HAP-1 (cell line): ENCODE measurements around the gene WT1.
A peak's percentile ranks its signal among the peaks of the same experiment; 100 is the strongest.
"Not testable (repeated sequence)": the region's sequence is repeated elsewhere in the genome, so short reads cannot be mapped to it uniquely, and the experiment has no call there.

Source experiments
- DNase-seq, 2 experiments: peaks; one replicate each; pipeline ENCODE4 v3.0.0-alpha.2; 2016 to 2020; ENCODE audit warnings: low spot score in 2 of 2
- H3K27me3 ChIP-seq: fragments of 250-450 bp; sonication (Bioruptor Pico); 2 replicates; pipeline ENCODE4 v1.5.1; 2020; ENCODE audit warnings: low read depth, mild to moderate bottlenecking, moderate library complexity
- H3K36me3 ChIP-seq: fragments of 250-450 bp; sonication (Bioruptor Pico); replicated peaks from 2 replicates; pipeline ENCODE4 v1.5.1; 2020; ENCODE audit warnings: mild to moderate bottlenecking
- H3K4me1 ChIP-seq: fragments of 250-450 bp; sonication (Bioruptor Pico); 2 replicates; pipeline ENCODE4 v1.5.1; 2020; ENCODE audit warnings: mild to moderate bottlenecking
- H3K4me3 ChIP-seq: fragments of 250-450 bp; sonication (Bioruptor Pico); 2 replicates; pipeline ENCODE4 v1.5.1; 2020; ENCODE audit warnings: mild to moderate bottlenecking, moderate library complexity
- H3K9me3 ChIP-seq: fragments of 250-450 bp; sonication (Bioruptor Pico); 2 replicates; pipeline ENCODE4 v1.5.1; 2020; ENCODE audit warnings: mild to moderate bottlenecking, moderate library complexity
- in situ Hi-C: fragments of 300-500 bp; cut with MboI; formaldehyde crosslinking; loops from 3 replicates; pipeline ENCODE4 v1.14.3; 2020; ENCODE audit warnings: low sequenced_read_pairs, inconsistent platforms, mixed read lengths

Gene WT1

DNA sequence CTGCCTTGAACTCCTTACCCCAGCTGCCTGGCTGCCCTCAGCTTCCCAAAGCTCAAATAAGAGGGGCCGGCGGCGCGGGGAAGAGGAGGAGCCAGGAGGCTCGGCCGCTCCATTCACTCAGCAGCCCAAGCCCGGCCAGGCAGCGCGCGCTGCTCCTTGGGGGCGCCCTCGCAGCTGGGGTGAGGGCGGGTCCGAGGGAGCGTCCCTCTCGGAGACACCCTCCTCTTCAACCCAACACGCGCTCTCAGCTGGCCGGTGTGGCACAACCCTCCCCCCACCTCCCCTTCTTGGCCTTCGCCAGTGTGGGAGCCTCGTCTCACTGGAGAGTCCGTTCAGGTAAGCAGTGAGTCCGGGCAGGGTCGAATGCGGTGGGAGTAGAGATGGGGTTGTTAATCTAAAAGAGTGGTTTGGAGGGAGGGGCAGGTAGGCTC is at the start of gene WT1:
Gene WT1, minus strand, starts transcription at position 29 of the 431 bp plus-strand sequence.
- Histone ChIP-seq H3K4me1 (peaks cover 9% of the 10 kb centered on the region; the same call in 1 of the 2 replicates), H3K27me3 (no peaks in the 10 kb centered on the region), H3K4me3 (peak within 1 kb of the TSS; percentile 59), H3K9me3 (peaks cover 3% of the 10 kb centered on the region; the same call in 1 of the 2 replicates), H3K36me3 (peaks cover 7% of the 10 kb centered on the region)
- in situ Hi-C loops = no loop called here
- DNase-seq = peak; percentile 63 to 87

DNA sequence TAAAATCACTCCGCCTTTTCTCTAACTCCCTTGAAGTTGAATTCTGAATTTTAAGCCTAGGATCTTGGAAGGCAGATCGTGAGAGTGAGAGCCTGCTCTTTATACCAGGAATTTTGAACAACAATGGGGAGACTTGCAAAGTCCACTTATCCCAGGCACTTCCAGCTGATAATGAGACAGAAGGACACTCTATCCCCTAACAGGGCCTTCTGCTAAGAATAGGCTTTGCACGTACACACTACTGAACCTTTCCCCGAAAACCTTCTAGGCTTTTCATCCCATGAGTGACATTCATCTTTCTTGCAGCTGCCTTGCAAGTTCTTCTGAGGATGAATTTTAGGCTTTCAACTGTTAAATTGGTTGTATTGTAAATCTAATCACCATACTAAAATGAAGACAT is 44.0 kb upstream of the WT1 start:
- no peaks in the 10 kb centered on the region for H3K27me3 ChIP-seq
- H3K4me3 ChIP-seq = no peak overlapping the region
- DNase-seq = peak; percentile 49 to 65
- no peaks in the 10 kb centered on the region for H3K9me3 ChIP-seq
- in situ Hi-C loops = no loop called here
- H3K4me1 ChIP-seq = peaks cover 20% of the 10 kb centered on the region
- no peaks in the 10 kb centered on the region for H3K36me3 ChIP-seq

DNA sequence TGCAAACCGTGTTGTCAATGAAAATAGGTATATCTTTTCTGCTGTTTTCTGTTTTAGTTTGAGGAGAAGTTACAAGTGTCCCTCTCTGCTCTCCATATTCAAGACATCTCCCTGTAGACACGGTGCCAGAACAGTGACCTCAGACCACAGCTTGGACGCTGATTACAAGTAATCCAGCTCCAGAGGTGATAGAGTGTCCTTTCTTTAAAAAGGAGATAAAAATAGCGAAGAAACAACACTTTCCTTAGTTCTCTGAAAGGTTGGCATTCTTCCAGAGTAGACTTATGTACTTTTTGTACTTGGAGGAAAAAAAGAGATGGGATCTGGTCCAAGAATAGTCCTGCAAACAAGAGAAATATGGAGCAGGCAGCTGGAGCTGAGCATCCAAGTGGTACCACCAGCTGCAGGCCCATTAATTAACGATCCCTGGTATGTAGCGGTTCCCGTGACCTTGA is 43.0 kb upstream of the WT1 start:
- no peaks in the 10 kb centered on the region for H3K9me3 ChIP-seq
- peaks cover 20% of the 10 kb centered on the region for H3K4me1 ChIP-seq
- in situ Hi-C loops = no loop called here
- no peaks in the 10 kb centered on the region for H3K36me3 ChIP-seq
- peak in 1 of 2 experiments; percentile 27 for DNase-seq
- H3K27me3 ChIP-seq = no peaks in the 10 kb centered on the region
- H3K4me3 ChIP-seq = no peak overlapping the region

DNA sequence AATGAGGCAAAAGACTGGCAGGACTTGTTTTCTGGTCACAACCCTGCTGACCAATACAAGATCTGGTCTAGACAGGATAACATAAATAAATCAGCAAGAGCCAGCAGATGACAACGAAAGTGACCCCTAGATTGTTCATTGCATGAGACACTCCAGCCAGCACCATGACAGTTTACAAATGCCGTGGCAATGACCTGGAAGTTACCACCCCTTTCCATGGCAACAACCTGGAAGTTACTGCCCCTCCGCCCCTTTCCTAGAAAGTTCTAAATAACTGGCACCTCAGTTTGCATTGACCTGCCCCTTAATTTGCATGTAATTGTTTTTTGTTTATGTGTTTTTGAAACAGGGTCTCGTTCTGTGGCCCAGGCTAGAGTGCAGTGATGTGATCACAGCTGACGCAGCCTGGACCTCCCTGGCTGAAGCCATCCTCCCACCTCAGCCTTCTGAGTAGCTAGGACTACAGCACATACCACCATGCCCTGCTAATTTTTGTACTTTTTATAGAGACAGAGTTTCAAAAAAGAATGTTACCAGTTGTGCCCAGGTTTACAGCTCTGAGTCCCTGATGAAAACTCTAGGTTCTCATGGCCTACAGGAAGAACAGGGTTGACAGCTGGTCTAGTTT is 38.1 kb upstream of the WT1 start:
- H3K36me3 ChIP-seq = no peaks in the 10 kb centered on the region
- H3K9me3 ChIP-seq = no peaks in the 10 kb centered on the region
- peaks cover 5% of the 10 kb centered on the region for H3K4me1 ChIP-seq
- in situ Hi-C loops = no loop called here
- DNase-seq = no peak
- H3K27me3 ChIP-seq = no peaks in the 10 kb centered on the region
- H3K4me3 ChIP-seq = no peak overlapping the region

DNA sequence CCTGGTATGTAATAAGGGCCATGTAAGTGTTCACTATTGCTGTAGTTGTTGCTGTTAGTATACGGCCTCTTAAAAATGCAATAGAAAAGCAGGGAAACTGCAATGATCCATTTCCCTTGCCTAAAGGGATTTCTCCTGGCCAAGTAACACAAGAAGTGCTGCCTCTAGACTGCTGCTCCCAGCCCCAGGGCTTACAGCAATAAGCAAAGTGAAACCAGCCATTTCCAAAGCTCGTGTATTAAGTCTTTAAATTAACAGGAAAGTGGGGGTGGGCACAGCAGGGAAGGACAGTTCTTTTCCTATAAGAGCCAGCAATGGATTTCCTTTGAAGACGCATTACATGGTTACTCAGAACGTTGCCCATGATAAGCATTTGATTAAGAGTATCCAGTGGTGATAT is 36.9 kb upstream of the WT1 start:
- H3K36me3 ChIP-seq = no peaks in the 10 kb centered on the region
- in situ Hi-C loops = no loop called here
- no peaks in the 10 kb centered on the region for H3K27me3 ChIP-seq
- no peaks in the 10 kb centered on the region for H3K9me3 ChIP-seq
- H3K4me3 ChIP-seq = no peak overlapping the region
- DNase-seq = no peak
- no peaks in the 10 kb centered on the region for H3K4me1 ChIP-seq

DNA sequence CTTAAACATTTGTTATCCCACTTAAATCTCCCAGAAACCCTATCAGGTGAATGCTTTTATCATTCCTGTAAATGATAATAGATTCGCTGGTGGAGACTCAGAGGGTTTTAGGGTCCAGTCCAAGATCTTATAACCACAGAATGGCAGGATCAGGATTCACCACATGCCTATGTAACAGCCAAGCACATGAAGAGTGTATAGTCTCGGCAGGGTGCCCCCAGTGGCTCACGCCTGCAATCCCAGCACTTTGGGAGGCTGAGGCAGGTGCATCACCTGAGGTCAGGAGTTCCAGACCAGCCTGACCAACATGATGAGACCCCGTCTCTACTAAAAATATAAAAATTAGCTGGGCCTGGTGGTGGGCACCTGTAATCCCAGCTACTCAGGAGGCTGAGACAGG is 36.2 kb upstream of the WT1 start:
- H3K9me3 ChIP-seq, H3K36me3 ChIP-seq, DNase-seq, in situ Hi-C loops, H3K27me3 ChIP-seq, H3K4me3 ChIP-seq, H3K4me1 ChIP-seq: not testable (repeated sequence)

DNA sequence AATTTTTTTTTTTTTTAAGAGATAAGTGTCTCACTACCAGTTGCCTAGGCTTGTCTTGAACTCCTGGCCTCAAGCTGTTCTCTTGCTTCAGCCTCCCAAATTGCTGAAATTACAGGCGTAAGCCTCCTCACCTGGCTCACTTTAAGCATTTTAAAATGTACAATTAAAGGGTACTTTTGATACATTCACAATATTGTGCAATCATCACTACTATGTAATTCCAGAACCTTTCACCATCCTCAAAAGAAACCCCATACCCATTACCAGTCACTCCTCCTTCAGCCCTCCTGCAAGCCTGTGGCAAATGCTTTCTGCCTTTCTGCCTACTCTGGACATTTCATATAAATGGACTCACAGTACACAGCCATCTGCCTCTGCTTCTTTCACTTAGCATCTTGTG is 34.5 kb upstream of the WT1 start:
- Histone ChIP-seq H3K4me1 (no peaks in the 10 kb centered on the region), H3K27me3 (no peaks in the 10 kb centered on the region), H3K36me3 (no peaks in the 10 kb centered on the region), H3K4me3 (no peak overlapping the region), H3K9me3 (no peaks in the 10 kb centered on the region)
- in situ Hi-C loops = no loop called here
- no peak for DNase-seq

DNA sequence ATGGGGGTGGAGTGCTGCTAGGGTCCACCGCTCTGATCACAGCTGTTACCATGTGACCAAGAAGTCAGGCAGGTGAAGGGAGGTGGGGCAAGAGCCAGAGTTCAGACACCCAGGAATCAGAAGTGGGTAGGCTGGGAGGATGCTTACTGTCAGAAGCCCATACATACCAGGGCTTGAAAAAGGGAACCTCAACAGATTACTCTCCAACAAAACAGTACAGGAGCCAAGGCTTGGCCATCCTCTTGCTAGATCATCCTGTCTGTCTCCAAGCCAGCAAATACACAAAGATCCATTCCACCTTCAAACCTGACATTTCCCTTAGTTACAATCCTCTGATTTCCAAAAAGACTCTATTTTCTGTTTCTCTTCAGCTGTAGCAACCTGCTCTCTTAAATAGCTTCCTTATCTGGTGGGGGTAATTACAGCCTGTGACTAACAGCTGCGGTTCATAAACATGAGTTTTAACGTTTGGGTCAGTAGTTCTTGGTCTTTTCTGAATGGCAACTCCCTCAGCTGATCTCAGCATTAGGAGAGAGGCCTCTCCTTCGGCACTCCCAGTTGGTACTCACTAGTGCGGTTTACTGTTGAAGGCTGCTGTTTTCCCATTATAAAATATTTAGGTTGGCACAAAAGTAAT is 31.1 kb upstream of the WT1 start:
- no peaks in the 10 kb centered on the region for H3K27me3 ChIP-seq
- no peak overlapping the region for H3K4me3 ChIP-seq
- H3K4me1 ChIP-seq = no peaks in the 10 kb centered on the region
- in situ Hi-C loops = no loop called here
- H3K36me3 ChIP-seq = no peaks in the 10 kb centered on the region
- H3K9me3 ChIP-seq = no peaks in the 10 kb centered on the region; the same call in 1 of the 2 replicates
- DNase-seq = no peak

DNA sequence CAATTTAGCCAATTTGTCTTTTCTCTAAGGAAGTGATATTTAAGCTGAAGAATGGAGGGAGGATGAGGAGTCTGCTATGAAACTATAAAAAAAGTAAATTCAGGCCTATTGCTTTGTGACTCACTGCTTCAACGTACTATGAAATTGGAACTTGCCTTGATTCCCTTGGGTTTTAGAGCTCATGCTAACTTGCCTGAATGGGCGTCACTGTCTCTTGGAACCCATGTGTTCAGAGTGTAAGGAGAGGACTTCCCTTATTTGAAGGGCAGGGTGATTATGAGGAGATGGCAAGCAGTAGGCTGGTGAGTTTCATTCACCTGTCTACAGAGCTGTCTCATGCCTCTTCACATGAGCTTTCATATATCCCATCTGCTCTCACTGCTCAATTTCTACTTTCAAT is 28.7 kb upstream of the WT1 start:
- no peak for DNase-seq
- H3K4me3 ChIP-seq = no peak overlapping the region
- H3K36me3 ChIP-seq = no peaks in the 10 kb centered on the region
- in situ Hi-C loops = no loop called here
- H3K27me3 ChIP-seq = no peaks in the 10 kb centered on the region
- H3K4me1 ChIP-seq = no peaks in the 10 kb centered on the region
- H3K9me3 ChIP-seq = no peaks in the 10 kb centered on the region; the same call in 1 of the 2 replicates

DNA sequence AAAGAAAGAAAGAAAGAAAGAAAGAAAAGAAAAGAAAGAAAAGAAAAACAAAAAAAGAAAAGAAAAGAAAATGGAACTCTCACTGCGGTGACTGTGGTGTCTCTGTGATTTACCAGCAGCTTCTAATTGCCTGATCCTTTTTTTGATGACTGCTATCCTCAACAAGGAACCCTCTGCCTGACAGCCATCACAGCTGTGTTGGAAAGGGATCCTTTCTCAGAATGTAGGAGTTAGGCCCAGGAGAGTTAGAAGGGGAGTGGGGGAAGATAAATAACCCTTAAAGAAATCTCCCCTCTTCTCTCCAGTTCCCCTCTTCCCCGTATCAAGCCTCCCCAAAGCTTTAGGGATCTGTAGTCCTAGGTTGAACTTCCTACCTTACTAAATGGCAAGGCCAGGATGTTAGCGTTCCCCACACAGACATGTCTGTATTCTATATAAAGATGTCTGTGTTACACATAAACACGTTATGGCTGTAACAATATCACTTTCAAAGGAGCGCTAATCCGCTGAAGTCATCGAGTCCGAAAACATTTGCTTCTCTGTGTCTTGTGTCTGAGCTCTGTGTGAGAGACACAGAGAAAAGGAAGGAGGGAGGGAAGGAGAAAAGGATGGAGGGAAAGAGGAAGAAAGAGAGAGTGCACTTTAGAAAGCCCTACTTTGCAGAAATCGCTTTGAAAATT is 26.8 kb upstream of the WT1 start:
- Histone ChIP-seq H3K4me3 (no peak overlapping the region), H3K4me1 (no peaks in the 10 kb centered on the region), H3K27me3 (no peaks in the 10 kb centered on the region), H3K9me3 (no peaks in the 10 kb centered on the region; the same call in 1 of the 2 replicates), H3K36me3 (no peaks in the 10 kb centered on the region)
- DNase-seq = no peak
- in situ Hi-C loops = no loop called here

DNA sequence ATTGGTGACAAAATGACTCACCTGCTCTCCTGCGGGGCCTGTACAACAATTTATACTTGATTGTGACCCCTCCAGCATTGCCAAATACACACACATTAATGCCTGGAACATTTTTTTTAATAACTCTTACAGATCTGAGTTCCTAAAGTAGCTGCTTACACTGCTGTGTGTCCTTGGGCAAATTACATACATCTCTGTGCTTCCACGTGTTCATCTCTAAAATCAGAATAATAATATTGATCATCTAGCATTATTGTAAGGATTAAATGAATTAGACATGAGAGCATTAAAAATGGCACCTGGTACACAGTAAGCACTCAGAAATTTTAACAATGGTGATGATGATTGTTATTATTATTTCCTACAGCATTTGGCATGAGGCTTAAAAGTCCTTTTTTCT is 21.5 kb upstream of the WT1 start:
- H3K4me3 ChIP-seq = no peak overlapping the region
- in situ Hi-C loops = no loop called here

DNA sequence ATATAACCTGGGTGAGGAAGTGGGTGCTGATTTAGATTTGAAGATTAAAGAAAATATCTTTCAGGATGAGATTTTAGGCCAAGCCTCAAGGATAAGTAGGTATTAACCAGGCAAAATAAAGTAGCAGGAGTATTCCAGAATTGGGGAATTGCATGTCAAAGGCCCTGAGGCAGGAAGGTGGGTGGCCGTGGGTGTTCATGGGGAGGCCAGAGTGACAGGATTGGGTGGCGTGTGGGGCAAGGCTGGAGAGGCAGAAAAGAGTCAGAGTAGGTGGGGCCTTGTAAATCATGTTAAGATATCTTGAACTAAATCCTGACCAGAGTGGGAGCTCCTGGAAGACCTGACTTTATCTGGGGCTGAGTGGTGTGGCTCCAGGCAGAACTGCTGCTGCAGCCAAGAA is 19.7 kb upstream of the WT1 start:
- no peak for DNase-seq
- Histone ChIP-seq H3K4me1 (no peaks in the 10 kb centered on the region), H3K4me3 (no peak overlapping the region), H3K27me3 (no peaks in the 10 kb centered on the region), H3K36me3 (no peaks in the 10 kb centered on the region), H3K9me3 (no peaks in the 10 kb centered on the region)
- in situ Hi-C loops = no loop called here

More for the DNA sequence above, 21.5 kb upstream of the WT1 start:
- DNase-seq = no peak
- Histone ChIP-seq H3K9me3 (no peaks in the 10 kb centered on the region), H3K36me3 (no peaks in the 10 kb centered on the region), H3K27me3 (no peaks in the 10 kb centered on the region), H3K4me1 (no peaks in the 10 kb centered on the region)

DNA sequence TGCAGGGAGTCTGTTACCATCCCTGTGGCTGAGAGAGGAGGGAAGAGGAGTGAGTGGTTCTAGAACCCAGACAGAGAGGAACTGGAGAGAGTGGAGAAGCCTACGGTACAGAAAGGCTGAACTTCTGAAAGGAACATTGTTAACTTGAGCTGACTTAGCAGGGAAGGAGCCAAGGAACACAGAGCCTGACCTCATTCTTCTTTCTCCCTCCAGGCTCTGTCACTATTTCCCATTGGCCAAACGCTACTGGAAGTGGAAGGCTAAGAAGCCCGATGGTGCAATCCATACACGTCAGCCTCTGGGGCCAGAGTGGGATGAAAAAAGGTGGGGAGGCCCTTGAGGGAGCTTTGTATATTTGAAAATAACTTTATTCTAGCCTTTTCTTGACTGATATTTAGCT is 16.5 kb upstream of the WT1 start:
- Histone ChIP-seq H3K4me3 (no peak overlapping the region), H3K27me3 (no peaks in the 10 kb centered on the region)
- in situ Hi-C loops = no loop called here

DNA sequence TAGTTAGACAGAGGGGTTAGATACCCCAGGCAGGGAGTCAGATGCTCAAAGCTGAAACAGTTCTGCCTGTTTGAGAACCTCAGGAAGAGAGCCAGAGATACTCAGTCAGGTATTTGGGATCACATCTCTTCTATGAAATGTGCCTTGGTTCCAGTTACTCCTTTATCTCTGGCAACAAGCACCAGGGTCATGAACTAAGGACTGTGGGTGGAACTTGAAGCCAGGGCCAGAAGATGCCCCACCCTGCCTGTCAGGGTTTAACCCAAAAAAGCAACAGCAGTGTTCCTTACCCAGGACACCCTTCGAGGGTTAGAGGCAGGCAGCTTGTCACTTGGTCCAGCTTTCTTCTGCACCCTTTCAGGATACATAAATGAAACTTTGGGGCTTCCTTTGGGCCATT is 15.0 kb upstream of the WT1 start:
- H3K4me1 ChIP-seq = no peaks in the 10 kb centered on the region
- DNase-seq = no peak
- H3K36me3 ChIP-seq = no peaks in the 10 kb centered on the region
- H3K4me3 ChIP-seq = no peak overlapping the region
- in situ Hi-C loops = no loop called here
- H3K9me3 ChIP-seq = no peaks in the 10 kb centered on the region
- H3K27me3 ChIP-seq = no peaks in the 10 kb centered on the region

More for the DNA sequence above, 16.5 kb upstream of the WT1 start:
- Histone ChIP-seq H3K9me3 (no peaks in the 10 kb centered on the region), H3K36me3 (no peaks in the 10 kb centered on the region), H3K4me1 (no peaks in the 10 kb centered on the region)
- no peak for DNase-seq
